Esophagus muscularis mucosa (tissue), 4 donors: ENCODE results near the gene WDR3. TPM values are rescaled to one million over a fixed set of nuclear protein-coding genes. Genes with fewer than 3 reads are reported as not detected.

Experiments used
- DNase-seq: peaks from one replicate; pipeline ENCODE4 v3.0.0-alpha.2; 2017; ENCODE audit errors: extremely low spot score
- H3K27ac ChIP-seq, 4 donors: fragments of 200-600 bp; sonication (generic); replicated peaks in 1 of 4; 1 replicate in 3 of 4; 2 replicates in 1 of 4; pipeline ENCODE4 v1.5.1; 2016 to 2019; ENCODE audit warnings: mild to moderate bottlenecking in 1 of 4
- H3K27me3 ChIP-seq, 4 donors: fragments of 200-600 bp; sonication (generic); one replicate each; pipeline versions ENCODE4 v1.5.1 to v1.6.0; 2016 to 2019
- H3K36me3 ChIP-seq, 4 donors: fragments of 200-600 bp; sonication (generic); one replicate each; pipeline ENCODE4 v1.5.1; 2016 to 2019
- H3K4me1 ChIP-seq, 4 donors: fragments of 200-600 bp; sonication (generic); one replicate each; pipeline ENCODE4 v1.5.1; 2016 to 2019
- H3K4me3 ChIP-seq, 4 donors: fragments of 200-600 bp; sonication (generic); 1 replicate in 2 of 4; 2 replicates in 2 of 4; pipeline ENCODE4 v1.5.1; 2016 to 2019; ENCODE audit warnings: mild to moderate bottlenecking in 4 of 4, moderate library complexity in 1 of 4
- H3K9me3 ChIP-seq, 4 donors: fragments of 200-600 bp; sonication (generic); 1 replicate in 3 of 4; 2 replicates in 1 of 4; pipeline ENCODE4 v1.5.1; 2016 to 2019
- EP300 ChIP-seq: sonication (generic); formaldehyde crosslinking; IDR thresholded peaks from one replicate; pipeline ENCODE4 v1.6.1; 2017; ENCODE audit warnings: antibody characterized with exemption
- POLR2A ChIP-seq: fragments of 450-650 bp; IDR thresholded peaks from one replicate; pipeline ENCODE4 v1.6.1; 2017; ENCODE audit warnings: antibody characterized with exemption, moderate library complexity, mild to moderate bottlenecking, low read depth
- POLR2AphosphoS5 ChIP-seq, 2 donors: sonication (generic); formaldehyde crosslinking; IDR thresholded peaks; one replicate each; pipeline ENCODE4 v1.6.1; 2017; ENCODE audit warnings: antibody characterized with exemption in 2 of 2
- WGBS: methylation state at CpG from one replicate; pipeline ENCODE4 v1.1.5; 2018; 5-methylcytosine and 5-hydroxymethylcytosine counted together
- intact Hi-C: fragments of 100-400 bp; cut with DNase I; formaldehyde crosslinking; loops from one replicate; pipeline ENCODE4 v1.15.1; 2023
- total RNA-seq, 4 donors: library from RNA; depleted of rRNA; stranded (reverse); fragments of >200 nt; gene quantifications; one replicate each; pipeline versions ENCODE4 v1.1.0 to v1.2.1, GENCODE V29; 2016
- TF ChIP-seq, protein P1 (sequence below), 3 experiments: fragments of 200-600 bp in 2 of 3; fragments of 450-650 bp in 1 of 3; sonication (generic) in 2 of 3; IDR thresholded peaks; one replicate each; pipeline ENCODE4 v1.5.1; 2017 to 2019; ENCODE audit warnings: antibody characterized with exemption in 3 of 3, mild to moderate bottlenecking in 2 of 3, moderate library complexity in 1 of 3

Gene WDR3
- total RNA-seq, 4 donors from 2014 or later: 6.2 to 12.4 (median 9.1) TPM

GRCh38 chr1:117970252-117970651 is 40.7 kb downstream of the WDR3 start:
- Histone ChIP-seq H3K4me3 (no peak overlapping the region), H3K9me3 (no peaks in the 10 kb centered on the region), H3K27ac (no peak overlapping the region), H3K4me1 (no peaks in the 10 kb centered on the region), H3K36me3 (no peaks in the 10 kb centered on the region), H3K27me3 (no peaks in the 10 kb centered on the region)
- WGBS: 89% methylated on average over 9 of the region's 9 CpGs
- no peak for DNase-seq
- TF ChIP-seq EP300: no peak
- TF ChIP-seq POLR2A: no peak
- no peak for TF ChIP-seq POLR2AphosphoS5 (IDR thresholded peaks at IDR 0.05)
- TF ChIP-seq, protein P1, sequence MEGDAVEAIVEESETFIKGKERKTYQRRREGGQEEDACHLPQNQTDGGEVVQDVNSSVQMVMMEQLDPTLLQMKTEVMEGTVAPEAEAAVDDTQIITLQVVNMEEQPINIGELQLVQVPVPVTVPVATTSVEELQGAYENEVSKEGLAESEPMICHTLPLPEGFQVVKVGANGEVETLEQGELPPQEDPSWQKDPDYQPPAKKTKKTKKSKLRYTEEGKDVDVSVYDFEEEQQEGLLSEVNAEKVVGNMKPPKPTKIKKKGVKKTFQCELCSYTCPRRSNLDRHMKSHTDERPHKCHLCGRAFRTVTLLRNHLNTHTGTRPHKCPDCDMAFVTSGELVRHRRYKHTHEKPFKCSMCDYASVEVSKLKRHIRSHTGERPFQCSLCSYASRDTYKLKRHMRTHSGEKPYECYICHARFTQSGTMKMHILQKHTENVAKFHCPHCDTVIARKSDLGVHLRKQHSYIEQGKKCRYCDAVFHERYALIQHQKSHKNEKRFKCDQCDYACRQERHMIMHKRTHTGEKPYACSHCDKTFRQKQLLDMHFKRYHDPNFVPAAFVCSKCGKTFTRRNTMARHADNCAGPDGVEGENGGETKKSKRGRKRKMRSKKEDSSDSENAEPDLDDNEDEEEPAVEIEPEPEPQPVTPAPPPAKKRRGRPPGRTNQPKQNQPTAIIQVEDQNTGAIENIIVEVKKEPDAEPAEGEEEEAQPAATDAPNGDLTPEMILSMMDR (IDR thresholded peaks at IDR 0.05): no peak
- intact Hi-C loops: no loop called here

GRCh38 chr1:117971777-117972176 is 42.2 kb downstream of the WDR3 start:
- Histone ChIP-seq H3K9me3 (no peaks in the 10 kb centered on the region), H3K4me1 (no peaks in the 10 kb centered on the region), H3K36me3 (no peaks in the 10 kb centered on the region), H3K27me3 (no peaks in the 10 kb centered on the region), H3K4me3 (no peak overlapping the region), H3K27ac (no peak overlapping the region)
- TF ChIP-seq POLR2AphosphoS5 (IDR thresholded peaks at IDR 0.05) (no peak), EP300 (no peak), POLR2A (no peak)
- TF ChIP-seq, protein P1 (IDR thresholded peaks at IDR 0.05): no peak
- no peak for DNase-seq
- intact Hi-C loops: no loop called here

DNA sequence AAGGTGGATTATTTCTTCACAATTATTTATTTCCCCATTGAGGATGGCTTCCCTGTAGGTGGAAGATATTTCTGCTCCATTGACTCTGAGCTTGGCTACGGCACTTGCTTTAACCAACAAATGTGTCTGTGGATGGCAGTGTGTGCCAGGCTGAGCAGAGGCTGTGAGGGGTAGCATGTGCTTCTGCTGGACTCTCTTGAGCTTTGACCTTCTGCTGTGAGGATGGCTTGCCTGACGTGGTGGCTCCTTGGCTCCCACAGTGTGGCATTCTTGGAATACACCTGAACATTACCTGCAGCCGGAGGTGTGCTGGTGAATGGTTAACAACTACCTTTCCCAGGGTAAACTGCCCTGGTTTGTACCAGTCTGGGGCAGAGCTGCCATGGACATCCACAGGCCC is 46.8 kb downstream of the WDR3 start:
- H3K36me3 ChIP-seq: no peaks in the 10 kb centered on the region
- no peaks in the 10 kb centered on the region for H3K9me3 ChIP-seq
- WGBS: 87% methylated on average over 3 of the region's 3 CpGs
- H3K27ac ChIP-seq: no peak overlapping the region
- no peak for TF ChIP-seq POLR2AphosphoS5 (IDR thresholded peaks at IDR 0.05)
- no peak for TF ChIP-seq EP300
- TF ChIP-seq POLR2A: no peak
- TF ChIP-seq, protein P1 (IDR thresholded peaks at IDR 0.05): no peak
- no peak overlapping the region for H3K4me3 ChIP-seq
- H3K4me1 ChIP-seq: no peaks in the 10 kb centered on the region
- no peak for DNase-seq
- H3K27me3 ChIP-seq: no peaks in the 10 kb centered on the region
- intact Hi-C loops: no loop called here

DNA sequence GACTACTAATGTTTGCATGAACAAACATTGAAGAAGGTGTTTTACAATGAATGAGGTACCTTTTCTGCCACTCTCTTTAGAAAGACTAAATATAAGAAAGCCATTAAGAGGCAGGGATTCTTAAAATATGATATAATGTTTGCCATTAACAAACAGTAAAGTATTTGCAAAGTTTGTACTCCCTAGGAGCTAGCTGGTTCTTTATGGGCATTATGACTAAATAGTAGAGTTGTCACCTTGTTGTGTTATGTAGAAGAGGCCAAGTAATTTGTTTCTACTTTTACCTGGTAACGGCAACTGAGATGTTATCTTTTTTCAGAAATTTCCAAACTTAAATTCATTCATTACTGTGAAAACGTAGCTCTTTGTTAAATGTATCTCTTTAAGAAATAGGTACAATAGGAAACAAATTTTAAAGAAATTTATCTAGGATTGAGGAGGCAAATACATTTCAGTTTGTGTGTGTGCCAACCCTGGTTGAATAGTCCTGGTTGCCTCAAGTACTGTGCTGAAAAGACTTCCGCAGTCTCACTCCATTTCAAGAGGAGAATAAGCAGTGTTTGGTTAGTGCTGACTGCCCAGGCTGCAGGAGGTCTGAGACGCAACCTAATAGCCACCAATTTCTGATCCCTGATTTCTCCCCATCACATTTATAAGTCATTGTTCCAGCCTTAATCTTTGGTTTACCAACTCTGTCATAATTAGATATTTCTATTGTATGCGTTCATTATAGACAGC is 52.1 kb downstream of the WDR3 start:
- DNase-seq: no peak
- Histone ChIP-seq H3K27me3 (no peaks in the 10 kb centered on the region), H3K4me3 (no peak overlapping the region), H3K4me1 (no peaks in the 10 kb centered on the region), H3K36me3 (no peaks in the 10 kb centered on the region), H3K9me3 (no peaks in the 10 kb centered on the region), H3K27ac (no peak overlapping the region)
- intact Hi-C loops: no loop called here
- 82% methylated on average over 5 of the region's 5 CpGs for WGBS
- TF ChIP-seq, protein P1 (IDR thresholded peaks at IDR 0.05): no peak
- no peak for TF ChIP-seq EP300
- no peak for TF ChIP-seq POLR2A
- no peak for TF ChIP-seq POLR2AphosphoS5 (IDR thresholded peaks at IDR 0.05)

- Histone ChIP-seq H3K27ac (no peak overlapping the region), H3K9me3 (no peaks in the 10 kb centered on the region), H3K4me1 (no peaks in the 10 kb centered on the region), H3K27me3 (no peaks in the 10 kb centered on the region), H3K36me3 (no peaks in the 10 kb centered on the region), H3K4me3 (no peak overlapping the region)
- DNase-seq: no peak
- 83% methylated on average over 1 of the region's 1 CpG for WGBS
- intact Hi-C loops: no loop called here
- TF ChIP-seq, protein P1 (IDR thresholded peaks at IDR 0.05): no peak
- TF ChIP-seq POLR2AphosphoS5 (IDR thresholded peaks at IDR 0.05) (no peak), POLR2A (no peak), EP300 (no peak)
Observed at GRCh38 chr1:117985239-117985638, 55.7 kb downstream of the WDR3 start.
